ENCODE results near the gene MYDGF.

Gene MYDGF

DNA sequence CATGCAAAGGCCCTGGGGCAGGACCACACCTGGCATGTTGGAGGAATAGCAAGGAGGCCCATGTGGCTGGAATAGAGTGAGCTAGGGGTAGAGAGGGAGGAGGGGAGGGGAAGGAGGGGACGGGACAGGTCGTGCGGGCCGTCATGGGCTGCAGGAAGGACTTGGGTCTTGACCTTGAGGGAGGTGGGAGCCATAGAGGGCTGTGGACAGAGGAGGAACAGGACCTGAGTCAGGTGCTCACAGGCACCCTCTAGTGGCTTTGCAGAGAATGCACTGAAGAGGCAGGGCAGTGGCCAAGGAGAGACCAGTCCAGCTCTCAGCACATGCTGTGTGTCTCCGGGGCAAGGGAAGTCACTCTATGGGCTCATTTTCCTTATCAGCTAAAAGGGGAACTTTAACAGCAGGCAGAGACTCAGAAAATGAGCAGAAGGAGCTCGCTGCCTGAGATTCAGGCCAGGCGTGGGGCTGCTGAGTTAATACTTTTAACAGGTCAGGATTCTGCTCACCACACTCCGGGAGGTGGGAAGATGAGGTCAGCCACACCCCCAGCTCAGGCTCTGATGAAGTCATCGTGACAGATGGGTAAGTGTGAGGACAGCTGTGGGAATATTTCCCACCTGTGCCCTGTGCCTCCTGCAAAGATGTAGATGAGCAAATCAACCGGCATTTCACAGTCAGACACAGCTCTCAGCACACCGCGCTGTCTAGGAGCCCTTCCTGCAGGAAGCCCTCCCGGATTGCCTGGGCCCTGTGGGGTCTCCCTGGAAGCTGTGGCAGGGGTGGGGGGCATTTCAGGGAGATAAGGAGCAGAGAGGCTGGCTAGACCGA lies 36.8 kb downstream of the MYDGF start:
- TF ChIP-seq, protein P1, sequence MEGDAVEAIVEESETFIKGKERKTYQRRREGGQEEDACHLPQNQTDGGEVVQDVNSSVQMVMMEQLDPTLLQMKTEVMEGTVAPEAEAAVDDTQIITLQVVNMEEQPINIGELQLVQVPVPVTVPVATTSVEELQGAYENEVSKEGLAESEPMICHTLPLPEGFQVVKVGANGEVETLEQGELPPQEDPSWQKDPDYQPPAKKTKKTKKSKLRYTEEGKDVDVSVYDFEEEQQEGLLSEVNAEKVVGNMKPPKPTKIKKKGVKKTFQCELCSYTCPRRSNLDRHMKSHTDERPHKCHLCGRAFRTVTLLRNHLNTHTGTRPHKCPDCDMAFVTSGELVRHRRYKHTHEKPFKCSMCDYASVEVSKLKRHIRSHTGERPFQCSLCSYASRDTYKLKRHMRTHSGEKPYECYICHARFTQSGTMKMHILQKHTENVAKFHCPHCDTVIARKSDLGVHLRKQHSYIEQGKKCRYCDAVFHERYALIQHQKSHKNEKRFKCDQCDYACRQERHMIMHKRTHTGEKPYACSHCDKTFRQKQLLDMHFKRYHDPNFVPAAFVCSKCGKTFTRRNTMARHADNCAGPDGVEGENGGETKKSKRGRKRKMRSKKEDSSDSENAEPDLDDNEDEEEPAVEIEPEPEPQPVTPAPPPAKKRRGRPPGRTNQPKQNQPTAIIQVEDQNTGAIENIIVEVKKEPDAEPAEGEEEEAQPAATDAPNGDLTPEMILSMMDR (conservative IDR thresholded peaks at IDR 0.05; ENCODE audit: low read depth) = peak; percentile 80
- ChIA-PET POLR2A (ENCODE audit: low non-redundant PET) (no interaction called here), CTCF (interaction anchor here (0.5 to 1.5 kb wide), 12 partner anchors 13 to 559 kb away, joined by 3 to 11 read pairs (median 4); no protein-coding TSS in a partner anchor)
- H3K27ac ChIP-seq = peak overlapping the region; percentile 85
- DNase-seq (ENCODE audit: low spot score) = peak; percentile 63

DNA sequence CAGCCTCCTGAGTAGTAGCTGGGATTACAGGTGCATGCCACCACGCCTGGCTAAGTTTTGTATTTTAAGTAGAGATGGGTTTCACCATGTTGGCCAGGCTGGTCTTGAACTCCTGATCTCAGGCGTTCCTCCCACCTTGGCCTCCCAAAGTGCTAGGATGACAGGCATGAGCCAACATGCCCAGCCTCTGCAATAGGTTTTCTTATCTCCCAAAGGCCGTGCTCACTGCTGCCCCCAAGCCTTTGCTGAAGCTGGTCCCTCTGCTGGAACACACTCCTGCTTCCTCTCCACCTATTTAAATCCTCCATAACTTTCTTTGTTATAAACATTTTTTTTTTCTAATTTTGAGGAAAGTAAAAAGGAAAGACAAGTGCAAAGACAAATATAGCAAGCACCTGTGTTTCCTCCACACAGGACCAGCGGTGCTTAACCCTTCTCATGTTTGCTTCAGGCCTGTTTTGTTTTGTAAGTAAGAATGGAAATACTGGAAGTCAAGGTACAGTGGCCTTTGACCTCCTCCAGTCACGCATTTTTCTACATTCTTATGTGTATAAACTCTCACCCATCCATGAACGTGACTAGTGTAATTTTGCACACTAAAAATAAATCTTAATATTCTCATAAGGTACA lies 45.3 kb downstream of the MYDGF start:
- POLR2A ChIA-PET (ENCODE audit: low non-redundant PET) = no interaction called here

DNA sequence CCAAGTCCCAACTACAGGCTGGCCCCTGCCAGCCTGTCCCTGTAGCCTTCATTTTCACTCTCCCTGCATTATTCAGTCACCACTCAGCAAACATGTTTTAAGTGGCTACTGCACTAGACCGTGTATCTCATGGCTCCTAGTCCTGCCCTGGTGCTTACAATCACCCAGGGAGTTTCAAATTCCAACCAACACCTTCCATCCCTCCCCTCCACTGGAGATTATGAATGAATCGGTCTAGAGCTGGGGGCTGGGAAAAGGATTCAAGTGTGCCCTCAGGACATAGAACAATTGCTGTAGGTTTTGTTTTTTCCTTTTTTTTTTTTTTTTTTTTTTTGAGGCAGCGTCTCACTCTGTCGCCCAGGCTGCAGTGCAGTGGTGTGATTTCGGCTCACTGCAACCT lies 45.8 kb downstream of the MYDGF start:
- ChIA-PET CTCF (interaction anchor here (0.6 to 0.7 kb wide), 2 partner anchors 12 to 188 kb away, joined by 3 read pairs; no protein-coding TSS in a partner anchor), POLR2A (ENCODE audit: low non-redundant PET) (no interaction called here)
- DNase-seq (ENCODE audit: low spot score) = no peak

More for the DNA sequence above, 45.3 kb downstream of the MYDGF start:
- CTCF ChIA-PET = interaction anchor here (0.6 to 0.7 kb wide), 2 partner anchors 13 to 187 kb away, joined by 3 read pairs; no protein-coding TSS in a partner anchor
- no peak for DNase-seq (ENCODE audit: low spot score)
- no peak overlapping the region for H3K27ac ChIP-seq
- TF ChIP-seq, protein P1 (conservative IDR thresholded peaks at IDR 0.05; ENCODE audit: low read depth) = peak; percentile 25; the same call in 1 of the 2 replicates

DNA sequence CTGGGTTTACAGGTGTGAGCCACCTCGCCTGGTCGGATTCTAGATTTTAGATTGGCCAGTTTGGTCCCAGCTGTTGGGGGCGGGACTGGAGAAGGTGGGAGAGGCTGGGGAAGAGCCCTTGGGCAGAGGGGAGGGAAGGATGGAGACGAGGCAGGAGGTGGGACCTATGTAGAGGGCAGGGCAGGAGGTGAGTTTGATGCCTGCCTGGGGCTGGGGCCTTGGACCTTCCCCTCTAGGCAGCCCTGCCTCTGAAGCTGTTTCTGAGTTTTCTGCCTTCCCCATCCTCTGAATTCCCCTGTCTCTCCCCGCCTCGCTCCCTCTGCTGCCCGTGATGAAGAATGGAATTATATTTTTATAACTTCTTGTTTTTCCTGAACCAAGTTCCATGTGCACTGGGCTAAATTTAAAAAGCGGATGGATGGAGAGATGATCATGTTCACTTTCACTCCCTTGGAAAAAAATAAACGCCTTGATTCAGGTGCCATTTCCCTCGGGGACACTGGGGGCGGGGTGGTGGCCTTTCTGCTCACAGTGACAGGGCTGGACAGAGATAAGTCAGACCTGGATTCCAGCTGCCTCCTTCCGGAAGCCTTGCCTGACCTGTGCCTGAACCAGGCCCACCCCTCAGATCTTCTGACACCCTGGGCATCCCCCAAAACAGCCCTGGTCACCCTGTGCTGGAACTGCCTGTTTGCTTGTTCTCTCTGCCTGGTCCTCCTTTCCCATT lies 47.3 kb downstream of the MYDGF start:
- TF ChIP-seq, protein P1 (conservative IDR thresholded peaks at IDR 0.05; ENCODE audit: low read depth) = no peak
- CTCF ChIA-PET = interaction anchor here (0.5 to 0.8 kb wide), 5 partner anchors 13 to 917 kb away, joined by 3 to 4 read pairs (median 3); no protein-coding TSS in a partner anchor
- POLR2A ChIA-PET (ENCODE audit: low non-redundant PET) = no interaction called here
- no peak overlapping the region; the same call in 1 of the 2 replicates for H3K27ac ChIP-seq
- no peak for DNase-seq (ENCODE audit: low spot score)

More for the DNA sequence above, 45.8 kb downstream of the MYDGF start:
- TF ChIP-seq, protein P1 (conservative IDR thresholded peaks at IDR 0.05; ENCODE audit: low read depth) = no peak
- H3K27ac ChIP-seq = no peak overlapping the region

DNA sequence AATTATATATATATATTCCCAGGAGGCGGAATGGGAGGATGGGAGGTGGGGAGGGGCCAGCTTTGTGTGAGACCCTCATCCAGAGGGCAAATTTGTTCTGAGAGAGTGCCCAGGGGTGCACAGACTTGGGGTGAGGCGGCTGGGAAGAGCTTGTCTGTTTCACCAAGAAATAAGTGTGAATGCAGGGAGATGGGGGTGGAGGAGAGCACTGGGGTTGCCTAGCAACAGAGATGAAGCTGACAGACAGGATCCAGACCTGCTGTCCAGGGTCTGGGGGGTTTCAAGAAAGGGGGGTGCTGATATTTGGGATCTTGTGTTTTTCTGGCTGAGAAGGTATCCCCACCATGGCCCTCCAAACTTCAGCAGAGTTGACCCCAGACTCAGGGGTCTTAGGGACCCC lies 49.5 kb downstream of the MYDGF start:
- no peak overlapping the region for H3K27ac ChIP-seq
- DNase-seq (ENCODE audit: low spot score) = no peak
- TF ChIP-seq, protein P1 (conservative IDR thresholded peaks at IDR 0.05; ENCODE audit: low read depth) = no peak
- ChIA-PET POLR2A (ENCODE audit: low non-redundant PET) (no interaction called here), CTCF (interaction anchor here (0.6 to 2.4 kb wide), 2 partner anchors 13 to 16 kb away, joined by 4 to 7 read pairs; no protein-coding TSS in a partner anchor)

Measured in RWPE1 (cell line).